Measurements from ENCODE around the gene PRKAA1.

Gene PRKAA1

GRCh38 chr5:40798012-40798800 is at the start of gene PRKAA1:
PRKAA1 (minus strand) TSS chr5:40798374; CDS start chr5:40798189, 185 bp downstream.
- peak; percentile 95 for DNase-seq

- no peak for DNase-seq
Measured at GRCh38 chr5:40847525-40847924, 49.4 kb upstream of the PRKAA1 start.

- DNase-seq, result no peak
Measured at GRCh38 chr5:40846371-40846770, 48.2 kb upstream of the PRKAA1 start.

GRCh38 chr5:40844565-40844964 is 46.4 kb upstream of the PRKAA1 start:
- DNase-seq, result no peak

- no peak for DNase-seq
Measured at GRCh38 chr5:40842351-40842750, 44.2 kb upstream of the PRKAA1 start.

- DNase-seq, result no peak
Measured at GRCh38 chr5:40841068-40841805, 43.1 kb upstream of the PRKAA1 start, which contains the start of gene CARD6. CARD6 (plus strand) TSS chr5:40841367; CDS start chr5:40841383, 16 bp downstream.

GRCh38 chr5:40838086-40838485 is 39.9 kb upstream of the PRKAA1 start:
- no peak for DNase-seq

- DNase-seq, result peak; percentile 98
Measured at GRCh38 chr5:40834849-40835787, 36.9 kb upstream of the PRKAA1 start, which contains the start of gene RPL37. RPL37 (minus strand) TSS chr5:40835222; CDS start chr5:40835185, 37 bp downstream.

- no peak for DNase-seq
Measured at GRCh38 chr5:40834391-40834848, 36.2 kb upstream of the PRKAA1 start.

GRCh38 chr5:40833712-40834229 is 35.6 kb upstream of the PRKAA1 start:
- no peak for DNase-seq

- DNase-seq, result no peak
Measured at GRCh38 chr5:40832345-40832744, 34.2 kb upstream of the PRKAA1 start.

- no peak for DNase-seq
Measured at GRCh38 chr5:40831346-40832210, 33.4 kb upstream of the PRKAA1 start.

GRCh38 chr5:40829748-40830533 is 31.8 kb upstream of the PRKAA1 start:
- no peak for DNase-seq

- DNase-seq, result no peak
Measured at GRCh38 chr5:40828690-40829661, 30.8 kb upstream of the PRKAA1 start.

- DNase-seq, result no peak
Measured at GRCh38 chr5:40828021-40828631, 30.0 kb upstream of the PRKAA1 start.

- no peak for DNase-seq
Measured at GRCh38 chr5:40827188-40827977, 29.2 kb upstream of the PRKAA1 start.

GRCh38 chr5:40826489-40827187 is 28.5 kb upstream of the PRKAA1 start:
- DNase-seq, result no peak
